MCF 10A (cell line): ENCODE results near the gene RBSN. TPM values are rescaled to one million over a fixed set of nuclear protein-coding genes. Genes with fewer than 3 reads are reported as not detected.

Source experiments
- BruUV-seq: library from RNA; stranded (reverse); fragments of 400-500 nt; replicated peaks from 2 replicates; lab custom pipeline; 2021; lab: Mats Ljungman, UMichigan
- CTCF ChIA-PET: fragments of 300-600 bp; sonication (Branson Sonifier 250); formaldehyde crosslinking; extraction: SDS; loops from one replicate; lab custom pipeline; 2021; ENCODE audit warnings: antibody characterized with exemption, inconsistent platforms; lab: Yijun Ruan, JAX
- POLR2A ChIA-PET: fragments of 300-600, 350-650 bp; sonication (Branson Sonifier 250); formaldehyde crosslinking; extraction: SDS; loops from one replicate; lab custom pipeline; 2020; ENCODE audit warnings: antibody characterized with exemption, inconsistent platforms; lab: Yijun Ruan, JAX
- DNase-seq: peaks from one replicate; pipeline ENCODE4 v3.0.0-alpha.2; 2018; ENCODE audit not compliant: unreplicated experiment
- H3K27ac Mint-ChIP-seq: one replicate; pipeline ENCODE4 v1.8.0; 2022; ENCODE audit warnings: mild to moderate bottlenecking, low read depth, mixed read lengths; ENCODE audit not compliant: unreplicated experiment
- H3K27me3 Mint-ChIP-seq: one replicate; pipeline ENCODE4 v1.8.0; 2022; ENCODE audit warnings: mixed read lengths; ENCODE audit not compliant: insufficient read depth, unreplicated experiment
- H3K36me3 Mint-ChIP-seq: one replicate; pipeline ENCODE4 v1.8.0; 2022; ENCODE audit warnings: mild to moderate bottlenecking, moderate library complexity, mixed read lengths; ENCODE audit not compliant: insufficient read depth, unreplicated experiment
- H3K4me1 Mint-ChIP-seq: one replicate; pipeline ENCODE4 v1.8.0; 2022; ENCODE audit warnings: mixed read lengths; ENCODE audit not compliant: insufficient read depth, unreplicated experiment
- H3K4me3 Mint-ChIP-seq: one replicate; pipeline ENCODE4 v1.8.0; 2022; ENCODE audit warnings: mild to moderate bottlenecking, moderate library complexity, mixed read lengths; ENCODE audit not compliant: unreplicated experiment
- H3K9me3 Mint-ChIP-seq: one replicate; pipeline ENCODE4 v1.8.0; 2022; ENCODE audit warnings: mixed read lengths; ENCODE audit not compliant: unreplicated experiment
- intact Hi-C: fragments of 100-400 bp; cut with micrococcal nuclease; formaldehyde crosslinking; loops from 2 replicates; pipeline ENCODE4 v1.14.1; 2022
- total RNA-seq: library from RNA; stranded (reverse); gene quantifications from 2 replicates; pipeline ENCODE4 v1.2.3, GENCODE V29; 2022
- TF ChIP-seq, protein P1 (sequence below): fragments of 200-600 bp; IDR thresholded peaks from one replicate; pipeline ENCODE4 v1.8.0; 2022; ENCODE audit warnings: antibody characterized with exemption, mild to moderate bottlenecking; ENCODE audit not compliant: unreplicated experiment

RBSN gene
- total RNA-seq, 1 experiment from 2014 or later, result 39.6 TPM

DNA sequence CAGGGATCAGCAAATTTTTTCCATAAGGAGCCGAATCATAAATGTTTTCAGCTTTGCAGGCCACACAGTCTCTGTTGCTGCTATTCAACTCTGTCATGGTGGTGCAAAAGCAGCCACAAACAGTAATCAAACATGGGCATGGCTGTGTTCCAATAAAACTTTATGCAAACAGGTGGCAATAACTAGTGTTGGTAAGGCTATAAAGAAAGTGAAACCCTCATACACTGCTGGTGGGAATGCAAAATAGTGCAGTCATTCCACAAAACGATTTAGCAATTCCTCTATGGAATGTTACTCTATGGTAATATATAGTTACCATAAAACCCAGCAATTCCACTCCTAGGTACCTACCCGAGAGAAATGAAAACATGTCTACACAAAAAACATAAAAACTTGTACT is 19.9 kb downstream of the RBSN start:
- Mint-ChIP-seq H3K4me1 (peaks cover 12% of the 10 kb centered on the region), H3K4me3 (no peak overlapping the region), H3K27ac (no peak overlapping the region), H3K9me3 (no peaks in the 10 kb centered on the region), H3K36me3 (peaks cover 91% of the 10 kb centered on the region), H3K27me3 (no peaks in the 10 kb centered on the region)
- no TSS peak for BruUV-seq
- POLR2A ChIA-PET, result no interaction called here
- intact Hi-C loops, result no loop called here
- TF ChIP-seq, protein P1, sequence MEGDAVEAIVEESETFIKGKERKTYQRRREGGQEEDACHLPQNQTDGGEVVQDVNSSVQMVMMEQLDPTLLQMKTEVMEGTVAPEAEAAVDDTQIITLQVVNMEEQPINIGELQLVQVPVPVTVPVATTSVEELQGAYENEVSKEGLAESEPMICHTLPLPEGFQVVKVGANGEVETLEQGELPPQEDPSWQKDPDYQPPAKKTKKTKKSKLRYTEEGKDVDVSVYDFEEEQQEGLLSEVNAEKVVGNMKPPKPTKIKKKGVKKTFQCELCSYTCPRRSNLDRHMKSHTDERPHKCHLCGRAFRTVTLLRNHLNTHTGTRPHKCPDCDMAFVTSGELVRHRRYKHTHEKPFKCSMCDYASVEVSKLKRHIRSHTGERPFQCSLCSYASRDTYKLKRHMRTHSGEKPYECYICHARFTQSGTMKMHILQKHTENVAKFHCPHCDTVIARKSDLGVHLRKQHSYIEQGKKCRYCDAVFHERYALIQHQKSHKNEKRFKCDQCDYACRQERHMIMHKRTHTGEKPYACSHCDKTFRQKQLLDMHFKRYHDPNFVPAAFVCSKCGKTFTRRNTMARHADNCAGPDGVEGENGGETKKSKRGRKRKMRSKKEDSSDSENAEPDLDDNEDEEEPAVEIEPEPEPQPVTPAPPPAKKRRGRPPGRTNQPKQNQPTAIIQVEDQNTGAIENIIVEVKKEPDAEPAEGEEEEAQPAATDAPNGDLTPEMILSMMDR, result no peak
- no peak for DNase-seq
- CTCF ChIA-PET, result no interaction called here

DNA sequence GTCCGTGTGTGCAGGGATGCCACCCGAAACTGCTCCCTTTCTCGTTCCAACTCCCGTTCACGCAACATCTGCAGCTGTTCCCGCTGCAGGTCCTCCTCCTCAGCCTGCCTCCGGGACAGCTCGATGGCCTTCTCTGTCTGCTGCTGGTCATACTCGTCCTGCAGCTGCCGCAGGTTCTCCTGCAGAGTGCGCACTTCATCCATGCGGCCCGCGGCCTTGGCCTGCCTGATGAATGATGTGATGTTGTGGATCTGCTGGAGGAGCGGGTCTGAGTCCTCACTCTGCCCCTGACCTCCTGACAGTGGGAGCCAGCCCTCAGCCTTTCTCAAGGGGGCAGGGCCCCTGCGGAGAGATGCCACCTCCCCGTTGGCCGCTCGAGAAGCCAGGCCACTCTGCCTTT is 24.4 kb downstream of the RBSN start:
- CTCF ChIA-PET, result no interaction called here
- intact Hi-C loops, result no loop called here
- no peak overlapping the region for H3K4me3 Mint-ChIP-seq
- POLR2A ChIA-PET, result interaction anchor here (0.5 to 2.2 kb wide), 4 partner anchors 9 to 246 kb away, joined by 3 to 9 read pairs (median 4); partner anchors contain the start of genes MRPS25 and RBSN
- no peak overlapping the region for H3K27ac Mint-ChIP-seq
- no peaks in the 10 kb centered on the region for H3K27me3 Mint-ChIP-seq
- no peaks in the 10 kb centered on the region for H3K9me3 Mint-ChIP-seq
- H3K36me3 Mint-ChIP-seq, result peaks cover 90% of the 10 kb centered on the region
- BruUV-seq, result no TSS peak
- TF ChIP-seq, protein P1, result no peak
- H3K4me1 Mint-ChIP-seq, result no peaks in the 10 kb centered on the region
- DNase-seq, result no peak

DNA sequence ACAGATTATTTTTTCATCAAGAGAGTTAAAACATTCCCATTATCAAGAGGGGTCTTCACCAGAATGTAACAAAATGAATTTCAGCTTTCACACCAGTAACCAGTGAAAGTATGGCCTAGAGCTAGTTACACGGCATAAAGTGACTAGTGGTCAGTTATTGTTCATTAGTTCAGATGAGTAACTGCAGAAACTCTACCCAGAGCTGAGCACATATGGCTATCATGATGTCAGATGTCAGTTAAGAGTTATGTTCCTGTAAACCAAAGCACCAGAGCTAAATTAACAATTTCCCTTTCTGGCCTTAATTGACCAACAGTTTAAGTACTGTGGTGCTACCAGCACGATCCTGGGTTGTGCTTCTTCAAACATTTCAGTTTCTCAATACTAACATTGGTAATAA is 27.2 kb downstream of the RBSN start:
- H3K4me3 Mint-ChIP-seq, result no peak overlapping the region
- CTCF ChIA-PET, result no interaction called here

DNA sequence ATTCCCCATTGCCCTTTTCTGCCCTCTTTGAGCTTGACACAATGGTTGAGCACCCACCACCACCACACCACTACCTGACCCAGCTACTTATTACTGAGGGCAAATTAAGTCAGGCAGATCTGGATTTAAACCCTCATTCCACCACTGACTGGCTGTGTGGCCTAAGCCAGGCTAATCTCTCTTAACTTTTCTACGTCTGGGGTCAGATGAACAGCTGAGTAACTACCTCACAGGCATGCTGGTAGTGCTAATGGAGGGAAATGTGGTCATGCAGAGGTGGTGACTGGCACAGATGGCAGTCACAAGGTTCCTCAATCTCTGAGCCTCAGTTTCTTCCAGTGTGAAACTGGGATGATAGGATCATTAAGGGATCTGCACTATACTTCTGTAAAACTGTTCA is 29.5 kb downstream of the RBSN start:
- POLR2A ChIA-PET, result interaction anchor here (1.1 kb wide), 1 partner anchor 33 kb away, joined by 3 read pairs; no protein-coding TSS in a partner anchor
- intact Hi-C loops, result loop anchor here (5.0 kb wide), 1 partner anchor 142 kb away; no protein-coding TSS in a partner anchor
- H3K9me3 Mint-ChIP-seq, result no peaks in the 10 kb centered on the region
- no TSS peak for BruUV-seq
- no peak overlapping the region for H3K27ac Mint-ChIP-seq
- no peaks in the 10 kb centered on the region for H3K27me3 Mint-ChIP-seq
- TF ChIP-seq, protein P1, result no peak
- no peak for DNase-seq
- CTCF ChIA-PET, result no interaction called here
- H3K4me1 Mint-ChIP-seq, result no peaks in the 10 kb centered on the region
- no peak overlapping the region for H3K4me3 Mint-ChIP-seq
- H3K36me3 Mint-ChIP-seq, result peaks cover 55% of the 10 kb centered on the region

More for the DNA sequence above, 27.2 kb downstream of the RBSN start:
- TF ChIP-seq, protein P1, result no peak
- no peak for DNase-seq
- H3K27me3 Mint-ChIP-seq, result no peaks in the 10 kb centered on the region
- H3K27ac Mint-ChIP-seq, result no peak overlapping the region
- H3K9me3 Mint-ChIP-seq, result no peaks in the 10 kb centered on the region
- no peaks in the 10 kb centered on the region for H3K4me1 Mint-ChIP-seq
- POLR2A ChIA-PET, result interaction anchor here (1.2 to 1.3 kb wide), 2 partner anchors 26 to 51 kb away, joined by 3 read pairs; no protein-coding TSS in a partner anchor
- peaks cover 76% of the 10 kb centered on the region for H3K36me3 Mint-ChIP-seq
- no TSS peak for BruUV-seq
- intact Hi-C loops, result no loop called here
